Neutrophil (primary cell): ENCODE data around the gene ARHGAP25.

Experiments used
- H3K27ac ChIP-seq: fragments of 200-600 bp; sonication (generic); 2 replicates; pipeline ENCODE4 v1.5.1; 2016; ENCODE audit warnings: mild to moderate bottlenecking, moderate library complexity
- H3K27me3 ChIP-seq: fragments of 200-600 bp; sonication (generic); 2 replicates; pipeline ENCODE4 v1.6.0; 2016; ENCODE audit warnings: mild to moderate bottlenecking
- H3K36me3 ChIP-seq: fragments of 200-600 bp; sonication (generic); 2 replicates; pipeline ENCODE4 v1.5.1; 2017
- H3K4me1 ChIP-seq, 2 experiments: fragments of 200-600 bp in 1 of 2; sonication (generic) in 1 of 2; 1 replicate in 1 of 2; 2 replicates in 1 of 2; pipeline versions ENCODE4 v1.5.1 to v1.6.1; 2013 to 2016; ENCODE audit warnings: low read depth in 1 of 2, low read length in 1 of 2, mild to moderate bottlenecking in 1 of 2, moderate library complexity in 1 of 2; ENCODE audit not compliant: control insufficient read depth in 1 of 2, insufficient read depth in 1 of 2
- H3K4me3 ChIP-seq, 2 experiments: fragments of 200-600 bp in 1 of 2; sonication (generic) in 1 of 2; 1 replicate in 1 of 2; 2 replicates in 1 of 2; pipeline ENCODE4 v1.5.1; 2013 to 2016; ENCODE audit warnings: low read depth in 1 of 2, low read length in 1 of 2, mild to moderate bottlenecking in 1 of 2, moderate library complexity in 1 of 2
- H3K9me3 ChIP-seq: fragments of 200-600 bp; sonication (generic); 2 replicates; pipeline ENCODE4 v1.5.1; 2016
- CTCF ChIP-seq: fragments of 200-600 bp; sonication (generic); IDR thresholded peaks from 2 replicates; pipeline ENCODE4 v1.5.1; 2016; ENCODE audit warnings: antibody characterized with exemption

Gene ARHGAP25

GRCh38 chr2:68748568-68748967, 14.0 kb downstream of the ARHGAP25 start:
- Histone ChIP-seq H3K9me3 (no peaks in the 10 kb centered on the region), H3K4me3 (no peak overlapping the region), H3K27ac (peak overlapping the region; percentile 58), H3K4me1 (peaks cover 58 to 64% of the 10 kb centered on the region in 2 experiments), H3K27me3 (no peaks in the 10 kb centered on the region), H3K36me3 (no peaks in the 10 kb centered on the region)
- TF ChIP-seq CTCF = no peak

- H3K4me3 ChIP-seq = no peak overlapping the region
- no peaks in the 10 kb centered on the region for H3K9me3 ChIP-seq
- no peaks in the 10 kb centered on the region for H3K27me3 ChIP-seq
- H3K27ac ChIP-seq = peak overlapping the region; percentile 58
- TF ChIP-seq CTCF = no peak
- no peaks in the 10 kb centered on the region for H3K36me3 ChIP-seq
- H3K4me1 ChIP-seq = peaks cover 60 to 64% of the 10 kb centered on the region in 2 experiments
Measured at GRCh38 chr2:68749345-68749744, 14.7 kb downstream of the ARHGAP25 start.

- no peaks in the 10 kb centered on the region for H3K36me3 ChIP-seq
- H3K9me3 ChIP-seq = no peaks in the 10 kb centered on the region
- peaks cover 49 to 50% of the 10 kb centered on the region in 2 experiments for H3K4me1 ChIP-seq
- peak overlapping the region; percentile 83 for H3K27ac ChIP-seq
- H3K27me3 ChIP-seq = no peaks in the 10 kb centered on the region
- TF ChIP-seq CTCF = no peak
- no peak overlapping the region for H3K4me3 ChIP-seq
Measured at GRCh38 chr2:68750592-68751396, 16.2 kb downstream of the ARHGAP25 start.

- H3K36me3 ChIP-seq = no peaks in the 10 kb centered on the region
- no peaks in the 10 kb centered on the region for H3K9me3 ChIP-seq
- H3K4me1 ChIP-seq = peaks cover 41 to 43% of the 10 kb centered on the region in 2 experiments
- no peaks in the 10 kb centered on the region for H3K27me3 ChIP-seq
- H3K4me3 ChIP-seq = peak overlapping the region; percentile 31 to 33
- TF ChIP-seq CTCF = peak; percentile 94
- peak overlapping the region; percentile 83 for H3K27ac ChIP-seq
Measured at GRCh38 chr2:68751397-68752339, 17.1 kb downstream of the ARHGAP25 start.

- no peak overlapping the region for H3K4me3 ChIP-seq
- H3K4me1 ChIP-seq = peaks cover 41 to 43% of the 10 kb centered on the region in 2 experiments
- TF ChIP-seq CTCF = no peak
- H3K27me3 ChIP-seq = no peaks in the 10 kb centered on the region
- H3K36me3 ChIP-seq = no peaks in the 10 kb centered on the region
- no peaks in the 10 kb centered on the region for H3K9me3 ChIP-seq
- peak overlapping the region; percentile 83 for H3K27ac ChIP-seq
Measured at GRCh38 chr2:68753318-68753717, 18.7 kb downstream of the ARHGAP25 start.
